Thyroid gland (tissue), 4 donors: ENCODE results near the gene RAB31.

Experiments used
- CTCF ChIP-seq, 6 experiments: fragments of 200-600 bp in 3 of 6; fragments of 450-650 bp in 3 of 6; sonication (generic) in 3 of 6; IDR thresholded peaks; one replicate each; pipeline ENCODE4 v1.5.1; 2016 to 2019; ENCODE audit warnings: antibody characterized with exemption in 6 of 6, mild to moderate bottlenecking in 2 of 6, inconsistent platforms in 1 of 6, moderate library complexity in 1 of 6
- POLR2A ChIP-seq, 2 donors: fragments of 450-650 bp; IDR thresholded peaks; one replicate each; pipeline ENCODE4 v1.6.1; 2017; ENCODE audit warnings: antibody characterized with exemption in 2 of 2, mild to moderate bottlenecking in 2 of 2, moderate library complexity in 1 of 2

GRCh38 chr18:9902832-9903231, 194.7 kb downstream of the RAB31 start:
- no peak for TF ChIP-seq CTCF (IDR thresholded peaks at IDR 0.05)
- no peak for TF ChIP-seq POLR2A (IDR thresholded peaks at IDR 0.05)
